AG09319 (cell line): ENCODE results near the gene ERC1.
A peak's percentile ranks its signal among the peaks of the same experiment; 100 is the strongest.

ENCODE experiments used
- DNase-seq: peaks from one replicate; pipeline ENCODE4 v3.0.0-alpha.2; 2010; ENCODE audit warnings: low read depth; ENCODE audit errors: extremely low read depth
- TF ChIP-seq, protein P1 (sequence below): IDR thresholded peaks from 2 replicates; pipeline ENCODE4 v1.5.1; 2011; ENCODE audit warnings: low read depth, mild to moderate bottlenecking, inconsistent platforms, low read length, moderate library complexity

ERC1 gene

DNA sequence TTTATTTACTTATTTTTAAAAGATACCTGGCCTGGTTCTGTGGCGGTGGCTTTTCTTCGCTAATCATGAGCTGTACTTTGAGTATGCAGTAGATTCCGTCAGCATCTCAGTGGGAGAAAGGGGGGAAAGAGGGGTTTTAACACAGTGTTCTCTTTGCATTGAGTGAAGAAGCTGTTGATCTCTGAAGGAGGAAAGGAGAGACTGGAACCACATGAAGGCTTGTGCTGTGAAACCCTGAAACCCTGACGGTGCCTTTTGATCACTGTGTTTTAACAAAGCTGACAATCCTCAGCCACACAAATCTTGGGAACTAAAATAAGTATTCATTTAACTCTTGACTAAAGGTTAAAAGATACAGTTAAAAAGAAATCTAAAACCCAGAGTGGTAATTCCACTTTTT, 353.2 kb downstream of the ERC1 start:
- no peak for DNase-seq
- TF ChIP-seq, protein P1, sequence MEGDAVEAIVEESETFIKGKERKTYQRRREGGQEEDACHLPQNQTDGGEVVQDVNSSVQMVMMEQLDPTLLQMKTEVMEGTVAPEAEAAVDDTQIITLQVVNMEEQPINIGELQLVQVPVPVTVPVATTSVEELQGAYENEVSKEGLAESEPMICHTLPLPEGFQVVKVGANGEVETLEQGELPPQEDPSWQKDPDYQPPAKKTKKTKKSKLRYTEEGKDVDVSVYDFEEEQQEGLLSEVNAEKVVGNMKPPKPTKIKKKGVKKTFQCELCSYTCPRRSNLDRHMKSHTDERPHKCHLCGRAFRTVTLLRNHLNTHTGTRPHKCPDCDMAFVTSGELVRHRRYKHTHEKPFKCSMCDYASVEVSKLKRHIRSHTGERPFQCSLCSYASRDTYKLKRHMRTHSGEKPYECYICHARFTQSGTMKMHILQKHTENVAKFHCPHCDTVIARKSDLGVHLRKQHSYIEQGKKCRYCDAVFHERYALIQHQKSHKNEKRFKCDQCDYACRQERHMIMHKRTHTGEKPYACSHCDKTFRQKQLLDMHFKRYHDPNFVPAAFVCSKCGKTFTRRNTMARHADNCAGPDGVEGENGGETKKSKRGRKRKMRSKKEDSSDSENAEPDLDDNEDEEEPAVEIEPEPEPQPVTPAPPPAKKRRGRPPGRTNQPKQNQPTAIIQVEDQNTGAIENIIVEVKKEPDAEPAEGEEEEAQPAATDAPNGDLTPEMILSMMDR = no peak

DNA sequence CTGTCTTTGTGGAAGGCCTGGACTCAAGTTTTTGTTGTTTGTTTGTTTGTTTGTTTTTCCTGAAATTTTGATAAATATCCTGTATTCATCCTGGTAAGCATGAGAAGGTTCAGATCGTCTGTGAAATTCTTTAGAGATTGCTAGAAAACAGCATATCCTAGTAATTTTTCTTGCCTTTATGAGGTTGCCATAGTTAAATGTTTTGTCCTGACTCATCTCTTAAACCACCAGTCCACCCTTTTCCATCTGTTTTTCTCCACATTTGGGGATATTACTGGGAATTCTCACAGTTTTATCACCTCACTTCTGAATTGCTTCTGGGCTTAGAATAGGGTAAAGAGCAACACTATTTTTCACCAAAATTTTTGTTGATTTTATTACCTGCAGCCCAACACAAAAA, 355.1 kb downstream of the ERC1 start:
- TF ChIP-seq, protein P1 = no peak
- DNase-seq = no peak

DNA sequence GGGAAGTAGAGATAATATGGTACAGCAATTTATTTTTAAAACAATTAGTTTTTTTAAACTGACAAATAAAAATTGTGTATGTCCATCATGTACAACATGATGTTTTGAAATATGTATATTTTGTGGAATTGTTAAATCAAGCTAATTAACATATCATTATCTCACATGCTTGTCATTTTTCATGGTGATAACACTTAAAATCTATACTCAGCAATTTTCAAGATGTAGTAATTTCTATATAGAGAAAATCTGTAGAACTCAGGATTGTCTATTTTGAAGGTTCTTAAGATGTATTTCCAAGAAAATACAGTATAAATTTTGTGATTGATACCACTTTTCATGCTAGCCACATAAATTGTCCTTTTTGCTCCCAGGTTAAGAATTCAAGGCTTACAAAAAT, 356.3 kb downstream of the ERC1 start:
- DNase-seq = no peak
- TF ChIP-seq, protein P1 = no peak

DNA sequence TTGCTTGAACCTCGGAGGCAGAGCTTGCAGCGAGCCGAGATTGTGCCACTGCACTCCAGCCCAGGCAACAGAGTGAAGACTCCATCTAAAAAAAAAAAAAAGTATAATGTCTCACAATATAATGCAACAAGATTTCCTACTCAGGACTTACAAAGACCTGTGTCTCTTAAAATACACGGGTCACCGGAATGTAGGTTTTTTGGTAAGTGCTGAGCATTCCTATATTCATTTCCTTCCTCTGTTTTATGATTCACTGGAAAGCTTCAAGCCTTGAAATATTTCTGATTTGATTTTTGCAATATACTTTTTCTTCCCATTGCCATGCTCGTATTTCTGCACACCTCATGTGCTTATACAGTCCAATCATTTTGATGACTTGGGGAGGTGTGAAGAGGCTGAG, 357.6 kb downstream of the ERC1 start:
- no peak for DNase-seq
- TF ChIP-seq, protein P1 = no peak

DNA sequence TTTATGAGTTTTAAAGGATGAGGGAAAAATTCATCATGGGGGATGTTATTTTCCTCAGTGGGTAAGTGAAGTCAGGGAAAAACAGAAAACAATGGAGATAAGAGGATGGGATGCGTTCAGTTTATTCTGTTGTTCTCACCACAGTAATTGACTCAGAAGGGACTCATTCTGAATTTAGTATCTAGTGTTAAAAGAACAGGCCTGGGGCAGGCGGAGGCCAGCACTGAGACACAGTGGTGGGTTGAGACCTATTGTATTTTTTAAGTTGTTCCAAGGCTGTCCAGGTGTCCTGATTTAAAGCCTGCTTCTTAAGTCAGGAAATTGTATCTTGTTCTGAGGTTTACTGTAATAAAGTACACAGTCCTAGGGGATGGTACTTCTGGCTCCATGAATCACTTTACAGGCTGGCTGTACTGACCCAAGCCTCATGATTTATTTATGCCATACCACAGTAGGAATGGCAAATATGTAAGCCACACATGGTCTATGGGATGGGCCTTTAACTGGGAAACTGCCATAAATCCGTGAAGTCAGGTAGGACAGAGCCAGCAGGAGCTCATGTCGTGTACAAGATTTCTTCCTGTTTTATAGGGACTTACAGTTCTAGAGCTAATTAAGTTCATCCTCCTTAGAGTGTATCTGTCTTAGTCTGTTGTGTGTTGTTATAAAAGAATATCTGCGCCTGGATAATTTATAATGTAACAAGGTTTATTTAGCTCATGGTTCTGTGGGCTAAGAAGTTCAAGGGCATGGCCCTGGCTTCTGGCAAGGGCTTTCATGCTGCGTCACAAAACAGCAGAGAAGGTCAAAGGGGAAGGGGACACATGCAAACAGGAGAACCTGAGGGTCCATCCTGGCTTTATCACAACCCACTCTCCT, 359.3 kb downstream of the ERC1 start:
- TF ChIP-seq, protein P1 = no peak

DNA sequence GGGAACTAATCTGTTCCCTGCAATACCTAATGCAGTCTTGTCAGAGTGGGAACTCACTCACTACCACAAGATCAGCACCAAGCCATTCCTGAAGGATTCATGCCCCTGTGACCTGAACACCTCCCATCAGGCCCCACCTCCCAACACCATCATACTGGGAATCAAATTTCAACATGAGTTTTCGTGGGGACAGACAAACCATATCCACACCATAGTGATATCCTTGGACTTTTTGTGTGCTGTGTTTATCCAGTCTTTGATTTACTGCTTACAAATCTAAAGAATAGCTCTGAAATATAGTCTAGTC, 359.9 kb downstream of the ERC1 start:
- TF ChIP-seq, protein P1 = no peak
- DNase-seq = no peak

More for the DNA sequence above, 359.3 kb downstream of the ERC1 start:
- peak; percentile 20 for DNase-seq

DNA sequence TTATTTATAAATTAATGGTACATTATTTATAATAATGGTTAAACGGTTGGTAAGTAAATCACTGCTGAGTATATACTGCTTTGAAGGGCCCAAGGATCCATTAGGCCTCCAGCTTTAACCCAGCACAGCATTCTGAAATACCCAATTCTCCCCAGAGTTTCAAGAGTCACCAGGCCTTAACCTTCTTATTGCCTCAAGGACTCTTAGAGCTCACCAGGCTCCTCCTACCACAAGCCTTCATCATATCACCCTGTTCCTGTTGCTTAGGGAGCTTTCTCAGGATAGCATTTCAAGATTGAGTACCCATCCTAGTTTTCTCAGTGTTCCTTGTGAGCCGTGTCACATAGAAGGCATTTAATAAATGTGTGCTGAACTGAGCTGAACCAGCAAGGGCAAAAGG, 360.9 kb downstream of the ERC1 start:
- TF ChIP-seq, protein P1 = no peak
- DNase-seq = no peak
